Sigmoid colon (tissue), 7 donors: ENCODE results near the gene COP1. TPM values are rescaled to one million over a fixed set of nuclear protein-coding genes. Genes with fewer than 3 reads are reported as not detected.

Experiments
- DNase-seq: peaks from one replicate; pipeline ENCODE4 v3.0.0-alpha.2; 2019
- H3K27ac ChIP-seq, 4 donors: fragments of 200-600 bp; sonication (generic); one replicate each; pipeline ENCODE4 v1.5.1; 2016 to 2019; ENCODE audit warnings: mild to moderate bottlenecking in 1 of 4
- H3K27me3 ChIP-seq, 3 donors: fragments of 200-600 bp; sonication (generic); one replicate each; pipeline ENCODE4 v1.5.1; 2019; ENCODE audit warnings: mild to moderate bottlenecking in 1 of 3
- H3K36me3 ChIP-seq, 4 donors: fragments of 200-600 bp; sonication (generic); one replicate each; pipeline ENCODE4 v1.5.1; 2016 to 2019
- H3K4me1 ChIP-seq, 4 donors: fragments of 200-600 bp; sonication (generic); one replicate each; pipeline ENCODE4 v1.5.1; 2017 to 2019
- H3K4me3 ChIP-seq, 4 donors: fragments of 200-600 bp; sonication (generic); one replicate each; pipeline ENCODE4 v1.5.1; 2017 to 2019; ENCODE audit warnings: mild to moderate bottlenecking in 2 of 4, moderate library complexity in 1 of 4
- H3K9me3 ChIP-seq, 4 donors: fragments of 200-600 bp in 3 of 4; sonication (generic) in 3 of 4; one replicate each; pipeline versions ENCODE4 v1.5.1 to v1.6.1; 2013 to 2019
- CTCF ChIP-seq, 4 experiments: fragments of 450-650 bp in 3 of 4; fragments of 200-600 bp in 1 of 4; IDR thresholded peaks; one replicate each; pipeline ENCODE4 v1.5.1; 2016 to 2019; ENCODE audit warnings: antibody characterized with exemption in 4 of 4, mild to moderate bottlenecking in 3 of 4, moderate library complexity in 2 of 4
- EP300 ChIP-seq, 4 donors: sonication (generic); formaldehyde crosslinking; IDR thresholded peaks; one replicate each; pipeline ENCODE4 v1.6.1; 2017; ENCODE audit warnings: antibody characterized with exemption in 4 of 4
- POLR2A ChIP-seq, 2 donors: fragments of 450-650 bp; IDR thresholded peaks; one replicate each; pipeline ENCODE4 v1.6.1; 2016; ENCODE audit warnings: antibody characterized with exemption in 2 of 2, mild to moderate bottlenecking in 2 of 2, moderate library complexity in 2 of 2
- POLR2AphosphoS5 ChIP-seq, 4 donors: sonication (generic); formaldehyde crosslinking; IDR thresholded peaks; one replicate each; pipeline ENCODE4 v1.6.1; 2017; ENCODE audit warnings: antibody characterized with exemption in 4 of 4
- whole genome bisulfite sequencing, 2 donors: extraction: QIAGEN DNeasy Blood & Tissue Kit; methylation state at CpG; one replicate each; pipeline ENCODE4 v1.1.7; 2013; 5-methylcytosine and 5-hydroxymethylcytosine counted together
- intact Hi-C: fragments of 100-400 bp; cut with DNase I; formaldehyde crosslinking; loops from one replicate; pipeline ENCODE4 v1.15.1; 2023
- polyA plus RNA-seq, 3 donors: library from polyadenylated mRNA; stranded (reverse); fragments of 200-250 nt; gene quantifications; one replicate each; pipeline ENCODE4 v1.2.3, GENCODE V29; 2013
- total RNA-seq, 4 donors: library from RNA; depleted of rRNA; stranded (reverse); fragments of >200 nt; gene quantifications; one replicate each; pipeline ENCODE4 v1.1.0, GENCODE V29; 2016
- donor health status: healthy with polysubstance abuse.
- donor health status: Bipolar disorder and iron deficiency.
- donor health status: healthy.

Gene COP1
- total and polyA plus RNA-seq, 7 donors = 33.9 to 64.5 (median 55.9) TPM

- Histone ChIP-seq H3K4me1 (no peaks in the 10 kb centered on the region), H3K27me3 (no peaks in the 10 kb centered on the region), H3K4me3 (no peak overlapping the region), H3K9me3 (no peaks in the 10 kb centered on the region), H3K36me3 (peaks cover 0 to 75% (median 7%) of the 10 kb centered on the region in 4 donors), H3K27ac (no peak overlapping the region)
- 82 to 85% methylated on average over 2 of the region's 2 CpGs for WGBS, 2 donors
- no peak for DNase-seq
- TF ChIP-seq CTCF (IDR thresholded peaks at IDR 0.05) (no peak), EP300 (IDR thresholded peaks at IDR 0.05) (no peak), POLR2A (IDR thresholded peaks at IDR 0.05) (no peak), POLR2AphosphoS5 (IDR thresholded peaks at IDR 0.05) (no peak)
- intact Hi-C loops = no loop called here
These were observed 262.5 kb downstream of the COP1 start for GRCh38 chr1:175944591-175944990.

- TF ChIP-seq POLR2A (IDR thresholded peaks at IDR 0.05) = no peak
- no peak for TF ChIP-seq EP300 (IDR thresholded peaks at IDR 0.05)
- no peak for TF ChIP-seq POLR2AphosphoS5 (IDR thresholded peaks at IDR 0.05)
- TF ChIP-seq CTCF (IDR thresholded peaks at IDR 0.05) = no peak
- Histone ChIP-seq H3K9me3 (no peaks in the 10 kb centered on the region), H3K4me1 (no peaks in the 10 kb centered on the region), H3K27me3 (no peaks in the 10 kb centered on the region), H3K36me3 (peaks cover 0 to 66% (median 8%) of the 10 kb centered on the region in 4 donors), H3K27ac (no peak overlapping the region), H3K4me3 (no peak overlapping the region)
- WGBS, 2 donors = 96 to 98% methylated on average over 2 of the region's 2 CpGs
- DNase-seq = no peak
- intact Hi-C loops = no loop called here
These were observed 265.9 kb downstream of the COP1 start for GRCh38 chr1:175941164-175941563.

GRCh38 chr1:175936736-175937135, 270.4 kb downstream of the COP1 start:
- no peaks in the 10 kb centered on the region for H3K27me3 ChIP-seq
- H3K36me3 ChIP-seq = peaks cover 0 to 32% (median 8%) of the 10 kb centered on the region in 4 donors
- no peaks in the 10 kb centered on the region for H3K4me1 ChIP-seq
- DNase-seq = no peak
- intact Hi-C loops = no loop called here
- 97 to 98% methylated on average over 6 of the region's 6 CpGs for WGBS, 2 donors
- no peak overlapping the region for H3K27ac ChIP-seq
- no peak overlapping the region for H3K4me3 ChIP-seq
- no peak for TF ChIP-seq EP300 (IDR thresholded peaks at IDR 0.05)
- no peak for TF ChIP-seq POLR2AphosphoS5 (IDR thresholded peaks at IDR 0.05)
- TF ChIP-seq CTCF (IDR thresholded peaks at IDR 0.05) = no peak
- TF ChIP-seq POLR2A (IDR thresholded peaks at IDR 0.05) = no peak
- H3K9me3 ChIP-seq = no peaks in the 10 kb centered on the region

- peaks cover 0 to 22% (median 8%) of the 10 kb centered on the region in 4 donors for H3K36me3 ChIP-seq
- no peak overlapping the region for H3K27ac ChIP-seq
- no peaks in the 10 kb centered on the region for H3K4me1 ChIP-seq
- no peak for DNase-seq
- intact Hi-C loops = no loop called here
- no peak overlapping the region for H3K4me3 ChIP-seq
- 64% methylated on average over 3 of the region's 3 CpGs for WGBS, 2 donors
- no peaks in the 10 kb centered on the region for H3K9me3 ChIP-seq
- TF ChIP-seq EP300 (IDR thresholded peaks at IDR 0.05) (no peak), CTCF (IDR thresholded peaks at IDR 0.05) (no peak), POLR2AphosphoS5 (IDR thresholded peaks at IDR 0.05) (no peak), POLR2A (IDR thresholded peaks at IDR 0.05) (no peak)
- H3K27me3 ChIP-seq = no peaks in the 10 kb centered on the region
These were observed 271.4 kb downstream of the COP1 start for GRCh38 chr1:175935566-175936115.

- intact Hi-C loops = no loop called here
These were observed 271.9 kb downstream of the COP1 start for GRCh38 chr1:175935166-175935565.

More at GRCh38 chr1:175935166-175935565, 271.9 kb downstream of the COP1 start:
- Histone ChIP-seq H3K36me3 (peaks cover 0 to 17% (median 6%) of the 10 kb centered on the region in 4 donors), H3K27ac (no peak overlapping the region), H3K27me3 (no peaks in the 10 kb centered on the region), H3K9me3 (peaks cover 0 to 1% (median 0%) of the 10 kb centered on the region in 4 donors), H3K4me1 (no peaks in the 10 kb centered on the region), H3K4me3 (no peak overlapping the region)
- WGBS, 2 donors = 96 to 97% methylated on average over 3 of the region's 3 CpGs
- DNase-seq = no peak
- no peak for TF ChIP-seq EP300 (IDR thresholded peaks at IDR 0.05)
- TF ChIP-seq POLR2A (IDR thresholded peaks at IDR 0.05) = no peak
- TF ChIP-seq POLR2AphosphoS5 (IDR thresholded peaks at IDR 0.05) = no peak
- TF ChIP-seq CTCF (IDR thresholded peaks at IDR 0.05) = no peak
